Measurements from ENCODE around the gene WDR4. TPM values are rescaled to one million over a fixed set of nuclear protein-coding genes. Genes with fewer than 3 reads are reported as not detected.
"Not testable (repeated sequence)": the region's sequence is repeated elsewhere in the genome, so short reads cannot be mapped to it uniquely, and the experiment has no call there.

Gene WDR4
- total RNA-seq, 1 experiment from 2014 or later = 55.3 TPM

DNA sequence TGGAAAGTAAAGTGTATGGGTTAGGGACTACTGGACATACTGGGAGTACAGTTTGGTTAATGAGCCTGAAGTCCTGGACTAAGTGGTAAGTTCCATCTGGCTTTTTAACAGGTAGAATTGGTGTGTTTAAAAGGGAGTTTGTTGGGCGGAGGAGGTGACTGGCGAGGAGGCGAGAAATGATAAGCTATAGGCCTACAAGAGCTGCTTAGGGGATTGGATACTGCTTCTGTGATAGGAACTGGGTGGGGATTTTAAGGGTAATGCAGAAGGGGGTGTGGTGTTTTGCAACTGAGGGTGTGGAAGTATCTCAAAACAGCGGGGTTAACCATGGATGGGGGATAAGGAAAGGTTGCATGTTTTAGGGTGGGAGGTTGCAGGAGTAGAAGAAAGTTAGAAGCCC, 42.6 kb upstream of the WDR4 start:
- Histone ChIP-seq H3K9me3 (ENCODE audit: low read depth, low read length, poor library complexity, severe bottlenecking) (no peaks in the 10 kb centered on the region), H3K36me3 (ENCODE audit: insufficient read depth, low read length, poor library complexity, severe bottlenecking) (no peaks in the 10 kb centered on the region), H3K4me1 (ENCODE audit: insufficient read depth, low read length, poor library complexity, severe bottlenecking) (peaks cover 19% of the 10 kb centered on the region), H3K4me3 (ENCODE audit: low read depth, low read length, poor library complexity, severe bottlenecking) (no peak overlapping the region), H3K27ac (ENCODE audit: low read depth, low read length, poor library complexity, severe bottlenecking) (no peak overlapping the region), H3K27me3 (replicated peaks; ENCODE audit: insufficient read depth, low read depth, low read length, poor library complexity) (no peaks in the 10 kb centered on the region)
- BruUV-seq (replicated peaks) = no TSS peak
- intact Hi-C loops (cut with micrococcal nuclease; ENCODE audit: unreplicated experiment) = loop anchor here (5.0 kb wide), 1 partner anchor 50 kb away; the partner anchor contains the start of gene PKNOX1
- no peak for DNase-seq (ENCODE audit: low spot score)
- no peak for TF ChIP-seq EZH2 (IDR thresholded peaks at IDR 0.05; ENCODE audit: borderline replicate concordance, low read depth, low read length, poor library complexity, severe bottlenecking)
- TF ChIP-seq, protein P1, sequence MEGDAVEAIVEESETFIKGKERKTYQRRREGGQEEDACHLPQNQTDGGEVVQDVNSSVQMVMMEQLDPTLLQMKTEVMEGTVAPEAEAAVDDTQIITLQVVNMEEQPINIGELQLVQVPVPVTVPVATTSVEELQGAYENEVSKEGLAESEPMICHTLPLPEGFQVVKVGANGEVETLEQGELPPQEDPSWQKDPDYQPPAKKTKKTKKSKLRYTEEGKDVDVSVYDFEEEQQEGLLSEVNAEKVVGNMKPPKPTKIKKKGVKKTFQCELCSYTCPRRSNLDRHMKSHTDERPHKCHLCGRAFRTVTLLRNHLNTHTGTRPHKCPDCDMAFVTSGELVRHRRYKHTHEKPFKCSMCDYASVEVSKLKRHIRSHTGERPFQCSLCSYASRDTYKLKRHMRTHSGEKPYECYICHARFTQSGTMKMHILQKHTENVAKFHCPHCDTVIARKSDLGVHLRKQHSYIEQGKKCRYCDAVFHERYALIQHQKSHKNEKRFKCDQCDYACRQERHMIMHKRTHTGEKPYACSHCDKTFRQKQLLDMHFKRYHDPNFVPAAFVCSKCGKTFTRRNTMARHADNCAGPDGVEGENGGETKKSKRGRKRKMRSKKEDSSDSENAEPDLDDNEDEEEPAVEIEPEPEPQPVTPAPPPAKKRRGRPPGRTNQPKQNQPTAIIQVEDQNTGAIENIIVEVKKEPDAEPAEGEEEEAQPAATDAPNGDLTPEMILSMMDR (conservative IDR thresholded peaks at IDR 0.05; ENCODE audit: low read depth, low read length) = no peak
- ChIA-PET POLR2A (ENCODE audit: low non-redundant PET) (no interaction called here), CTCF (no interaction called here)

DNA sequence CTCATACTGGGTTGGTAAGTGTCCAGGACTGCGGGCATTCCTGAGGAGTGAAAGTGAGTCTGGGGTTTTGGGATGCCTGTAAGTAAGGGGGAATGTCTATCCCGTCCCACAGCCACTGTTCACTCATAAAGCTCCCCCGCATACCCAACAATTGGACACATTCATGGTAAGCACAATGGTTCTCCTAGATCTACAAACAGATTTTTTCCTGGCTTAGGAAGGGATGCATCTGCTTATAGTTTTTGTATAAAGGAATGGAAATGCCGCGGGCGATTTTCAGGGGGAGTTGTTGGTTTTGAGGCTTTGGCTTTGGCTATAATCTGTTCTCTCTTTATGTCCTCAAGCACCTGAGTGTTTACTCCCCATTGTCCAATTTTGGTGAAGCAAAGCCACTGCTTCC, 39.0 kb upstream of the WDR4 start:
- TF ChIP-seq, protein P1 (conservative IDR thresholded peaks at IDR 0.05; ENCODE audit: low read depth, low read length) = no peak
- TF ChIP-seq EZH2 (IDR thresholded peaks at IDR 0.05; ENCODE audit: borderline replicate concordance, low read depth, low read length, poor library complexity, severe bottlenecking) = no peak
- no peak for DNase-seq (ENCODE audit: low spot score)
- BruUV-seq (replicated peaks) = no TSS peak
- Histone ChIP-seq H3K27me3 (replicated peaks; ENCODE audit: insufficient read depth, low read depth, low read length, poor library complexity) (no peaks in the 10 kb centered on the region), H3K4me1 (ENCODE audit: insufficient read depth, low read length, poor library complexity, severe bottlenecking) (peaks cover under 1% of the 10 kb centered on the region), H3K36me3 (ENCODE audit: insufficient read depth, low read length, poor library complexity, severe bottlenecking) (no peaks in the 10 kb centered on the region), H3K4me3 (ENCODE audit: low read depth, low read length, poor library complexity, severe bottlenecking) (no peak overlapping the region), H3K9me3 (ENCODE audit: low read depth, low read length, poor library complexity, severe bottlenecking) (no peaks in the 10 kb centered on the region), H3K27ac (ENCODE audit: low read depth, low read length, poor library complexity, severe bottlenecking) (no peak overlapping the region)
- intact Hi-C loops (cut with micrococcal nuclease; ENCODE audit: unreplicated experiment) = no loop called here
- ChIA-PET POLR2A (ENCODE audit: low non-redundant PET) (no interaction called here), CTCF (no interaction called here)

DNA sequence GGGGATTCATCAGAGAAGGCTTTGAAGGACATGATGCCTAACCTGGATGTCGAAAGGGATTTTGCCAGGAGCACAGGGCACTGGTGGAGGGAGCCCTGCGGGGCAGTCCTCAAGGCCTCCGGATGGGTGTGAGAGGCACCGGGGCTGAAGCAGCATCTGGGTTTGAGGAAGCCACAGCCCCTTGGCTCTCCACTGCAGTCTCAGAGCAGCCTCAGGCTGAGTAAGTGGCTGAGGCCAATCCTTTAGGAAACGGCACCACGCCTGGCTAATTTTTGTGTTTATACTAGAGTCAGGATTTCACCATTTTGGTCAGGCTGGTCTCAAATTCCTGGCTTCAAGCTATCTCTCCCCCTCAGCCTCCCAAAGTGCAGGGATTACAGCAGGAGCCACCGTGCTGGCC, 34.1 kb upstream of the WDR4 start:
- Histone ChIP-seq H3K4me1 (ENCODE audit: insufficient read depth, low read length, poor library complexity, severe bottlenecking) (no peaks in the 10 kb centered on the region), H3K27ac (ENCODE audit: low read depth, low read length, poor library complexity, severe bottlenecking) (no peak overlapping the region), H3K4me3 (ENCODE audit: low read depth, low read length, poor library complexity, severe bottlenecking) (no peak overlapping the region), H3K9me3 (ENCODE audit: low read depth, low read length, poor library complexity, severe bottlenecking) (no peaks in the 10 kb centered on the region), H3K36me3 (ENCODE audit: insufficient read depth, low read length, poor library complexity, severe bottlenecking) (peaks cover 20% of the 10 kb centered on the region), H3K27me3 (replicated peaks; ENCODE audit: insufficient read depth, low read depth, low read length, poor library complexity) (no peaks in the 10 kb centered on the region)
- ChIA-PET CTCF (no interaction called here), POLR2A (ENCODE audit: low non-redundant PET) (no interaction called here)
- intact Hi-C loops (cut with micrococcal nuclease; ENCODE audit: unreplicated experiment) = no loop called here
- TF ChIP-seq, protein P1 (conservative IDR thresholded peaks at IDR 0.05; ENCODE audit: low read depth, low read length) = no peak
- no peak for TF ChIP-seq EZH2 (IDR thresholded peaks at IDR 0.05; ENCODE audit: borderline replicate concordance, low read depth, low read length, poor library complexity, severe bottlenecking)
- no peak for DNase-seq (ENCODE audit: low spot score)
- BruUV-seq (replicated peaks) = no TSS peak

DNA sequence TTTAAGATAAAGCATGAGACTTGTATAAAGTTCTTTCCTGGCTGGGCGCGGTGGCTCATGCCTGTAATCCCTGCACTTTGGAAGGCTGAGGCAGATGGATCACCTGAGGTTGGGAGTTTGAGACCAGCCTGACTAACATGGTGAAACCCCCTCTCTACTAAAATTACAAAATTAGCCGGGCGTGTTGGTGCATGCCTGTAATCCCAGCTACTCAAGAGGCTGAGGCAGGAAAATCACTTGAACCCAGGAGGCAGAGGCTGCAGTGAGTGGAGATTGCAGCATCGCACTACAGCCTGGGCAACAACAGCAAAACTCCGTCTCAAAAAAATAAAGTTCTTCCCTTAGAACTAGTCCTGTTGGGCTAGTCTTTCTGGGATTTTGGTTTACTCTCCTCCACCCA, 32.6 kb upstream of the WDR4 start:
- peaks cover 22% of the 10 kb centered on the region for H3K36me3 ChIP-seq (ENCODE audit: insufficient read depth, low read length, poor library complexity, severe bottlenecking)
- H3K4me1 ChIP-seq (ENCODE audit: insufficient read depth, low read length, poor library complexity, severe bottlenecking); H3K27me3 ChIP-seq (replicated peaks; ENCODE audit: insufficient read depth, low read depth, low read length, poor library complexity); H3K9me3 ChIP-seq (ENCODE audit: low read depth, low read length, poor library complexity, severe bottlenecking); DNase-seq (ENCODE audit: low spot score); H3K27ac ChIP-seq (ENCODE audit: low read depth, low read length, poor library complexity, severe bottlenecking); intact Hi-C loops (cut with micrococcal nuclease; ENCODE audit: unreplicated experiment); BruUV-seq (replicated peaks); CTCF ChIA-PET; H3K4me3 ChIP-seq (ENCODE audit: low read depth, low read length, poor library complexity, severe bottlenecking): not testable (repeated sequence)
- POLR2A ChIA-PET (ENCODE audit: low non-redundant PET) = interaction anchor here (0.5 kb wide), 1 partner anchor 332 kb away, joined by 5 read pairs; no protein-coding TSS in a partner anchor

DNA sequence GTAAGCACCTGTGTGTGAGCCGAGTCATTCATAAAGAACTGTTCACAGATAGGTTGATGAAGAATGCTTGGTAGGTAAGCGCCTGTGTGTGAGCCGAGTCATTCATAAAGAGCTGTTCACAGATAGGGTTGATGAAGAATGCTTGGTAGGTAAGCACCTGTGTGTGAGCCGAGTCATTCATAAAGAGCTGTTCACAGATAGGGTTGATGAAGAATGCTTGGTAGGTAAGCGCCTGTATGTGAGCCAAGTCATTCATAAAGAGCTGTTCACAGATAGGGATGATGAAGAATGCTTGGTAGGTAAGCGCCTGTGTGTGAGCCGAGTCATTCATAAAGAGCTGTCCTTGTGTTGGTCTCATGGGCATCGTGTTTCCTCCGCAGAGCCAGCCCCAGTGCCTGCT, 29.1 kb upstream of the WDR4 start:
- H3K4me3 ChIP-seq (ENCODE audit: low read depth, low read length, poor library complexity, severe bottlenecking); BruUV-seq (replicated peaks); POLR2A ChIA-PET (ENCODE audit: low non-redundant PET); H3K27ac ChIP-seq (ENCODE audit: low read depth, low read length, poor library complexity, severe bottlenecking); intact Hi-C loops (cut with micrococcal nuclease; ENCODE audit: unreplicated experiment); CTCF ChIA-PET; DNase-seq (ENCODE audit: low spot score); H3K27me3 ChIP-seq (replicated peaks; ENCODE audit: insufficient read depth, low read depth, low read length, poor library complexity); H3K4me1 ChIP-seq (ENCODE audit: insufficient read depth, low read length, poor library complexity, severe bottlenecking); H3K9me3 ChIP-seq (ENCODE audit: low read depth, low read length, poor library complexity, severe bottlenecking): not testable (repeated sequence)
- peaks cover 48% of the 10 kb centered on the region for H3K36me3 ChIP-seq (ENCODE audit: insufficient read depth, low read length, poor library complexity, severe bottlenecking)
